ENCODE measurements around the gene U2AF1L4.

Gene U2AF1L4

DNA sequence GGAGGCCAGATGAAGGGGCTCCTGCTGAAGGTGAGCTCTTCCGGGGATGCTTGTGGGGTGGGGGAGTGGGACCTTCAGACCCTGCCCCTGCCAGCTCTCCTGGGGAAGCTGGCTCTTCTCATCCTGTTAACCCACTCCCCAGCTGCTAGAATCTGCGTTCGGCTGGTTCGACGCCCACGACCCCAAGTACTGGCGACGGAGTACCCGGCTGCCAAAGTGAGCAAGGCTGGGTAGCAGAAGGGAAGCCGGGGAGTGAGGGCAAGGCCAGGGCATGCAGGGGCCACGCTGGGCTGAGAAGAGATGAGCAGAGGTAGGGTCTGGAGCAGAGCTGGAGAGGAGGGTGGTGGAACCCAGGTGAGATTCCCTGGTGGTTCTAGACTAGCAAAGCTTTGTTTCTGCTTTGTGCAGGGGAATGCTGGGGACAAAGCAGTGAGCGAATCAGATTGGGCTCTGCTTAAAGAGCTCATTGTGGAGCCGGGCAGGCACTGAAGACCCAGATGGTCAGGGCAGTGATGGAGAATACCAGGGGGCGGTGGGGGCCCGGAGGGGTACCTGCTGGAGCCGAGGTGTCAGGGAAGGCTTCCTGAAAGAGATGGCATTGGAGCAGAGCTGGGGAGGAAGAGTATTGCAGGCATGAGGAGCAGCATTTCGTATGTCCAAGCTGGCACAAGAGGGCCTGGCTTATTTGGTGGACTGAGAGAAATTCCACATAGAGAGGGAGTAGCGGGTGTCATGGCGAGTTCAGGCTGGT, 17.1 kb downstream of the U2AF1L4 start:
- TF ChIP-seq, protein P1, sequence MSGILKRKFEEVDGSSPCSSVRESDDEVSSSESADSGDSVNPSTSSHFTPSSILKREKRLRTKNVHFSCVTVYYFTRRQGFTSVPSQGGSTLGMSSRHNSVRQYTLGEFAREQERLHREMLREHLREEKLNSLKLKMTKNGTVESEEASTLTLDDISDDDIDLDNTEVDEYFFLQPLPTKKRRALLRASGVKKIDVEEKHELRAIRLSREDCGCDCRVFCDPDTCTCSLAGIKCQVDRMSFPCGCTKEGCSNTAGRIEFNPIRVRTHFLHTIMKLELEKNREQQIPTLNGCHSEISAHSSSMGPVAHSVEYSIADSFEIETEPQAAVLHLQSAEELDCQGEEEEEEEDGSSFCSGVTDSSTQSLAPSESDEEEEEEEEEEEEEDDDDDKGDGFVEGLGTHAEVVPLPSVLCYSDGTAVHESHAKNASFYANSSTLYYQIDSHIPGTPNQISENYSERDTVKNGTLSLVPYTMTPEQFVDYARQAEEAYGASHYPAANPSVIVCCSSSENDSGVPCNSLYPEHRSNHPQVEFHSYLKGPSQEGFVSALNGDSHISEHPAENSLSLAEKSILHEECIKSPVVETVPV (CRISPR knock-in tag; IDR thresholded peaks at IDR 0.05): no peak
- TF ChIP-seq ZNF8 (CRISPR knock-in tag; IDR thresholded peaks at IDR 0.05) (no peak), ZFP30 (CRISPR knock-in tag; IDR thresholded peaks at IDR 0.05) (no peak), ZFP3 (CRISPR knock-in tag; IDR thresholded peaks at IDR 0.05) (no peak), ARNTL (CRISPR knock-in tag; IDR thresholded peaks at IDR 0.05; ENCODE audit: borderline replicate concordance, low read depth) (no peak), ZNF70 (CRISPR knock-in tag; IDR thresholded peaks at IDR 0.05) (no peak), PPARA (CRISPR knock-in tag; IDR thresholded peaks at IDR 0.05; ENCODE audit: borderline replicate concordance) (no peak), ISL1 (CRISPR knock-in tag; IDR thresholded peaks at IDR 0.05) (no peak), ZNF565 (CRISPR knock-in tag; conservative IDR thresholded peaks at IDR 0.05; ENCODE audit: low read depth) (no peak), OSR1 (CRISPR knock-in tag; IDR thresholded peaks at IDR 0.05) (no peak), CSDC2 (CRISPR knock-in tag; IDR thresholded peaks at IDR 0.05) (no peak), SNAI2 (CRISPR knock-in tag; IDR thresholded peaks at IDR 0.05) (no peak), TCF4 (CRISPR knock-in tag; IDR thresholded peaks at IDR 0.05; ENCODE audit: borderline replicate concordance) (no peak), TOX (CRISPR knock-in tag; IDR thresholded peaks at IDR 0.05; ENCODE audit: borderline replicate concordance) (no peak)
- TF ChIP-seq, protein P2, sequence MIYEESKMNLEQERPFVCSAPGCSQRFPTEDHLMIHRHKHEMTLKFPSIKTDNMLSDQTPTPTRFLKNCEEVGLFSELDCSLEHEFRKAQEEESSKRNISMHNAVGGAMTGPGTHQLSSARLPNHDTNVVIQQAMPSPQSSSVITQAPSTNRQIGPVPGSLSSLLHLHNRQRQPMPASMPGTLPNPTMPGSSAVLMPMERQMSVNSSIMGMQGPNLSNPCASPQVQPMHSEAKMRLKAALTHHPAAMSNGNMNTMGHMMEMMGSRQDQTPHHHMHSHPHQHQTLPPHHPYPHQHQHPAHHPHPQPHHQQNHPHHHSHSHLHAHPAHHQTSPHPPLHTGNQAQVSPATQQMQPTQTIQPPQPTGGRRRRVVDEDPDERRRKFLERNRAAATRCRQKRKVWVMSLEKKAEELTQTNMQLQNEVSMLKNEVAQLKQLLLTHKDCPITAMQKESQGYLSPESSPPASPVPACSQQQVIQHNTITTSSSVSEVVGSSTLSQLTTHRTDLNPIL (CRISPR knock-in tag; IDR thresholded peaks at IDR 0.05; ENCODE audit: low read depth): no peak
- TF ChIP-seq, protein P3, sequence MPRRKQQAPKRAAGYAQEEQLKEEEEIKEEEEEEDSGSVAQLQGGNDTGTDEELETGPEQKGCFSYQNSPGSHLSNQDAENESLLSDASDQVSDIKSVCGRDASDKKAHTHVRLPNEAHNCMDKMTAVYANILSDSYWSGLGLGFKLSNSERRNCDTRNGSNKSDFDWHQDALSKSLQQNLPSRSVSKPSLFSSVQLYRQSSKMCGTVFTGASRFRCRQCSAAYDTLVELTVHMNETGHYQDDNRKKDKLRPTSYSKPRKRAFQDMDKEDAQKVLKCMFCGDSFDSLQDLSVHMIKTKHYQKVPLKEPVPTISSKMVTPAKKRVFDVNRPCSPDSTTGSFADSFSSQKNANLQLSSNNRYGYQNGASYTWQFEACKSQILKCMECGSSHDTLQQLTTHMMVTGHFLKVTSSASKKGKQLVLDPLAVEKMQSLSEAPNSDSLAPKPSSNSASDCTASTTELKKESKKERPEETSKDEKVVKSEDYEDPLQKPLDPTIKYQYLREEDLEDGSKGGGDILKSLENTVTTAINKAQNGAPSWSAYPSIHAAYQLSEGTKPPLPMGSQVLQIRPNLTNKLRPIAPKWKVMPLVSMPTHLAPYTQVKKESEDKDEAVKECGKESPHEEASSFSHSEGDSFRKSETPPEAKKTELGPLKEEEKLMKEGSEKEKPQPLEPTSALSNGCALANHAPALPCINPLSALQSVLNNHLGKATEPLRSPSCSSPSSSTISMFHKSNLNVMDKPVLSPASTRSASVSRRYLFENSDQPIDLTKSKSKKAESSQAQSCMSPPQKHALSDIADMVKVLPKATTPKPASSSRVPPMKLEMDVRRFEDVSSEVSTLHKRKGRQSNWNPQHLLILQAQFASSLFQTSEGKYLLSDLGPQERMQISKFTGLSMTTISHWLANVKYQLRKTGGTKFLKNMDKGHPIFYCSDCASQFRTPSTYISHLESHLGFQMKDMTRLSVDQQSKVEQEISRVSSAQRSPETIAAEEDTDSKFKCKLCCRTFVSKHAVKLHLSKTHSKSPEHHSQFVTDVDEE (CRISPR knock-in tag; IDR thresholded peaks at IDR 0.05): no peak
- TF ChIP-seq, protein P4, sequence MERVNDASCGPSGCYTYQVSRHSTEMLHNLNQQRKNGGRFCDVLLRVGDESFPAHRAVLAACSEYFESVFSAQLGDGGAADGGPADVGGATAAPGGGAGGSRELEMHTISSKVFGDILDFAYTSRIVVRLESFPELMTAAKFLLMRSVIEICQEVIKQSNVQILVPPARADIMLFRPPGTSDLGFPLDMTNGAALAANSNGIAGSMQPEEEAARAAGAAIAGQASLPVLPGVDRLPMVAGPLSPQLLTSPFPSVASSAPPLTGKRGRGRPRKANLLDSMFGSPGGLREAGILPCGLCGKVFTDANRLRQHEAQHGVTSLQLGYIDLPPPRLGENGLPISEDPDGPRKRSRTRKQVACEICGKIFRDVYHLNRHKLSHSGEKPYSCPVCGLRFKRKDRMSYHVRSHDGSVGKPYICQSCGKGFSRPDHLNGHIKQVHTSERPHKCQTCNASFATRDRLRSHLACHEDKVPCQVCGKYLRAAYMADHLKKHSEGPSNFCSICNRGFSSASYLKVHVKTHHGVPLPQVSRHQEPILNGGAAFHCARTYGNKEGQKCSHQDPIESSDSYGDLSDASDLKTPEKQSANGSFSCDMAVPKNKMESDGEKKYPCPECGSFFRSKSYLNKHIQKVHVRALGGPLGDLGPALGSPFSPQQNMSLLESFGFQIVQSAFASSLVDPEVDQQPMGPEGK (CRISPR knock-in tag; IDR thresholded peaks at IDR 0.05; ENCODE audit: borderline replicate concordance): no peak
- ATAC-seq: no peak

DNA sequence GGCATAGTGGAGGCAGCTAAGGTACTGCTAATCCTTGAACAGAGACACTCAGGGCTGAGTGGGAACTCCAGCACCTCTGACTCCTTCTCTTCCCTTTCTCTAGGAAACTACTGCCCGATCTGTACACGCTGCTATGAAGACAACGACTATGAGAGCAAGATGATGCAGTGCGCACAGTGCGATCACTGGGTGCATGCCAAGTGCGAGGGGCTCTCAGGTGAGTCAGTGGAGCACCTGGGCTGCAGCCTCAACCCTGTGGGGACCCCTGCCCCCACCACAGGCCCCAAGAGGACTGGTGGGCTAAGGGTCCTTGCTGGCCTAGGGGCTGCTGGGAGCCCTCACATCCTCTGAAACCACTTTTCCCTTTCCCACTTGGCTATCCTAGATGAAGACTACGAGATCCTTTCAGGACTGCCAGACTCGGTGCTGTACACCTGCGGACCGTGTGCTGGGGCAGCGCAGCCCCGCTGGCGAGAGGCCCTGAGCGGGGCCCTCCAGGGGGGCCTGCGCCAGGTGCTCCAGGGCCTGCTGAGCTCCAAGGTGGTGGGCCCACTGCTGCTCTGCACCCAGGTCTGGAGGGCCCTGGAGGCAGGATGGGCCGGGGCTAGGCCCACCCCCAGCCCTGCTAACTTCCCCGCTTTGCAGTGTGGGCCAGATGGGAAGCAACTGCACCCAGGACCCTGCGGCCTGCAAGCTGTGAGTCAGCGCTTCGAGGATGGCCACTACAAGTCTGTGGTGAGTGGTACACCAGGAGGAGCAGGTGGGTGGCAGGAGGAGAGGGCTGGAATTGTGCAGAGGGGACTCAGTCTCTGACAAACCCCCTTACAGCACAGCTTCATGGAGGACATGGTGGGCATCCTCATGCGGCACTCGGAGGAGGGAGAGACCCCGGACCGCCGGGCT, 17.9 kb downstream of the U2AF1L4 start:
- no peak for ATAC-seq
- TF ChIP-seq, protein P4 (CRISPR knock-in tag; IDR thresholded peaks at IDR 0.05; ENCODE audit: borderline replicate concordance): no peak
- TF ChIP-seq ZFP3 (CRISPR knock-in tag; IDR thresholded peaks at IDR 0.05): no peak
- TF ChIP-seq ZNF565 (CRISPR knock-in tag; conservative IDR thresholded peaks at IDR 0.05; ENCODE audit: low read depth): no peak
- TF ChIP-seq ISL1 (CRISPR knock-in tag; IDR thresholded peaks at IDR 0.05): no peak
- no peak for TF ChIP-seq GLIS3 (CRISPR knock-in tag; IDR thresholded peaks at IDR 0.05)
- no peak for TF ChIP-seq TCF4 (CRISPR knock-in tag; IDR thresholded peaks at IDR 0.05; ENCODE audit: borderline replicate concordance)
- TF ChIP-seq ZNF70 (CRISPR knock-in tag; IDR thresholded peaks at IDR 0.05): no peak
- TF ChIP-seq TOX (CRISPR knock-in tag; IDR thresholded peaks at IDR 0.05; ENCODE audit: borderline replicate concordance): no peak
- TF ChIP-seq BACH2 (CRISPR knock-in tag; IDR thresholded peaks at IDR 0.05; ENCODE audit: borderline replicate concordance): no peak
- TF ChIP-seq RARB (CRISPR knock-in tag; IDR thresholded peaks at IDR 0.05): no peak
- TF ChIP-seq PPARA (CRISPR knock-in tag; IDR thresholded peaks at IDR 0.05; ENCODE audit: borderline replicate concordance): no peak
- TF ChIP-seq CSDC2 (CRISPR knock-in tag; IDR thresholded peaks at IDR 0.05): no peak
- TF ChIP-seq, protein P3 (CRISPR knock-in tag; IDR thresholded peaks at IDR 0.05): no peak
- TF ChIP-seq OSR1 (CRISPR knock-in tag; IDR thresholded peaks at IDR 0.05): no peak
- no peak for TF ChIP-seq ZC3H10 (CRISPR knock-in tag; IDR thresholded peaks at IDR 0.05)
